Esophagus muscularis mucosa (tissue), 3 donors: Measurements from ENCODE around the gene FGF22.
"Not testable (repeated sequence)": the region's sequence is repeated elsewhere in the genome, so short reads cannot be mapped to it uniquely, and the experiment has no call there.

ENCODE experiments used
- CTCF ChIP-seq, 3 experiments: fragments of 200-600 bp in 2 of 3; fragments of 450-650 bp in 1 of 3; sonication (generic) in 2 of 3; IDR thresholded peaks; one replicate each; pipeline ENCODE4 v1.5.1; 2017 to 2019; ENCODE audit warnings: antibody characterized with exemption in 3 of 3, mild to moderate bottlenecking in 2 of 3, moderate library complexity in 1 of 3
- POLR2AphosphoS5 ChIP-seq, 2 donors: sonication (generic); formaldehyde crosslinking; IDR thresholded peaks; one replicate each; pipeline ENCODE4 v1.6.1; 2017; ENCODE audit warnings: antibody characterized with exemption in 2 of 2

GRCh38 chr19:603779-604178 lies 35.9 kb upstream of the FGF22 start:
- not testable (repeated sequence) for TF ChIP-seq CTCF, POLR2AphosphoS5 (IDR thresholded peaks at IDR 0.05)
